NCI-H1436 treated with DMSO at 0.1 percent for 48 hours (cell line): Measurements from ENCODE around the gene RHCE.
A peak's percentile ranks its signal among the peaks of the same experiment; 100 is the strongest.
"Not testable (repeated sequence)": the region's sequence is repeated elsewhere in the genome, so short reads cannot be mapped to it uniquely, and the experiment has no call there.

Source experiments
- DNase-seq: peaks from one replicate; lab custom pipeline; 2025; lab: John Stamatoyannopoulos, UW

RHCE gene

DNA sequence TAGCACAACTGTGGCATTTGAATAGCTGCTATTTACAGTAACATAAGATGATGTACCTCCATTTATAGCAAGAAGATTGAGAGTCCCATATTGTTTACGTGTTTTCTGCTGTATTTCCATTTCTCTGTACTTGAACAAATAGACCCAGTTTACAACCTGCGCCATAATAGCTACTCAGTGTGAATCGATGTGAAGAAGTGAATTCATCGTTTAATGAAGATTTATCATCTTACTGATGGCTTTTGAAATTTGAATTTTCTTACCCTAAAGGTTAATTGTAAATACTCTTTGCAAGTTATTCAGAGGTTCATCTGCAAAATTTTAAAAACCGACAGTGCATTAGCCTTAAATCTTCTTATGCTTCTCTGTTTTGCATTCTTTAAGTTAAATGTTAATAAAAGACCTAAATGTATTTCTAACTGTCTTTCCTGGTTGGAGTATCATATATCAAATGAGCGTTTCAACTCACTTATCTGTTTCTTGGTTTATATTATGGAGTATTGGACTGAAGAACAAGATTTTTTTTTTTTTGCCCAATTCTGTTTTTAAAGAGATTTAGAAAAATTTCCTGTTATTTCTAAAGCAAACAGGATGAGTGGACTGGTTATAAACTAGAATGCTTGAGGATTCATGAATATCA is 12.2 kb upstream of the RHCE start:
- DNase-seq, result no peak

- DNase-seq, result no peak
These were observed 11.5 kb upstream of the RHCE start for GRCh38 chr1:25431955-25432719.

- no peak for DNase-seq
These were observed 10.6 kb upstream of the RHCE start for GRCh38 chr1:25430967-25431881.

- DNase-seq, result peak; percentile 86
These were observed 9.7 kb upstream of the RHCE start, which contains the start of gene MACO1 for GRCh38 chr1:25430073-25430966. MACO1 (plus strand) TSS chr1:25430897; CDS start chr1:25431099, 202 bp downstream.

DNA sequence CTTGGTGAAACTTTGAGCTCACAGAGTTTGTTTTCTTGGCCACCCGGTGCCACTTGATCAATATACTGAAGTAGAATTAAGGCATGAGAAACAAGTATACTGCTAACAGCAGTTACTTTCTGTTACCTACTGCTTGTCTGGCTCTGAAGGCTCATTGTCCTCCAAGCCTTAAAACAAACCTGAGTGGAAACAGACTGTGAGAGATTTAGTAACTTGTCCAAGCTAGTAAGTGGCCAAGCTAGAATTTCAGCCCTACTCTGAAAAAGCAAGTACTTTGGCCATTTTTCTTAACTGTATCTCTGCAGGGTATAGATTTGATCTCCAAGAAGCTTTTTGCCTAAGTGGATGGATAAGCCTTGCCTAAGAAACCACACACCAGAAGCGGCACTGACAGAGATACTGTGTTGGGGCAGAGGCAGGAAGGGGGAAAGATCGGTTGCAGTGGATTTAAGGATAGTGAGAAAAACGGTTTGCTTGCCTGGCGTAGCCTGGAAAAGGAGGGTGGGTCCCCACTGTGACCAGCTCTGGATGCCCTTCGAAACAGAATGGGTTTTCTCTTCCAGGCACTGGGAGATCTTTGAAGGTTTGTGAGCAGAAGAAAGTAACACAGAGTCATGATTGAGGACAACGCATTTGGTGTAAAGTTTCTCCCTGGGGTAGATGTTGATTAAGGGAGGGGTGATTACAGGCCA is 8.0 kb upstream of the RHCE start:
- no peak for DNase-seq

- no peak for DNase-seq
These were observed 7.1 kb upstream of the RHCE start for GRCh38 chr1:25427696-25428095.

- DNase-seq, result no peak
These were observed 4.8 kb upstream of the RHCE start for GRCh38 chr1:25425098-25426085.

- not testable (repeated sequence) for DNase-seq
These were observed 2.6 kb upstream of the RHCE start for GRCh38 chr1:25423206-25423605.

DNA sequence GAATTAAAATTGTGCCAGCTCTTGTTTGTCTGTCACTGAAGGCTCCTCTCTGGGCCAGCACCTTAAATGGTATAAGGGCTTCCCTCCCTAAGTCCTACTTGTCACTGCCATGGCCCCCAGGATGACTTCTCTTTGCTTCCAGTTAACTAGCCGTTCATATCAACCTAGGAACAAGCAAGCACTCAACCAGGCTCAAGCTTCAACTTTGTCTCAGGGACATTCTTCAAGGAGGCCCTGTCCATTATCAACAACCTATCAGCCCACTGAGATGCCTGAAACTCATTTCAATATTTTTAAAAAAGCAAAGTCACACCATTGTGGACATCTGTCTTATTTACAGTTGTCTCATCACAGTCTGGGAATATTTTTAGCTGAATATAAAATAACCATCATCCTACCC is 1.3 kb downstream of the RHCE start:
- DNase-seq, result not testable (repeated sequence)

DNA sequence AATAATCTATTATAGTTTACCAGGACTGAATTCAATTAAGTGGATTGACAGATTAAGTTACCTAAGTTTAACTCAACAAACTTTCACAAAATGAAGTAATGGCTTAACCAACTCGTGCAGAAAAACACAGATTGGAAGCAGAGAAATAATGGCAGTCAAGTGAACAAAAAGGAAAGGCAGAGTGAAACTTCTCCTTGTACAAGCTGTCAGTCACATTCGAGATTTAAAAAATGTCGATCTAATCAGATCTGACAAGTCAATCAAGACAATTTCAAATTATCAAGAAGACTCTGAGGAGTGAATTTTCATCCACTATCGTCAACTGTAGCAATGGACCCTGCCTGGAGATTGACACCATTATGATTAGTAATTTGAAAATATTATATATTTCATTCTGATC is 3.3 kb downstream of the RHCE start:
- DNase-seq, result not testable (repeated sequence)

GRCh38 chr1:25414578-25414977 is 6.0 kb downstream of the RHCE start:
- not testable (repeated sequence) for DNase-seq

DNA sequence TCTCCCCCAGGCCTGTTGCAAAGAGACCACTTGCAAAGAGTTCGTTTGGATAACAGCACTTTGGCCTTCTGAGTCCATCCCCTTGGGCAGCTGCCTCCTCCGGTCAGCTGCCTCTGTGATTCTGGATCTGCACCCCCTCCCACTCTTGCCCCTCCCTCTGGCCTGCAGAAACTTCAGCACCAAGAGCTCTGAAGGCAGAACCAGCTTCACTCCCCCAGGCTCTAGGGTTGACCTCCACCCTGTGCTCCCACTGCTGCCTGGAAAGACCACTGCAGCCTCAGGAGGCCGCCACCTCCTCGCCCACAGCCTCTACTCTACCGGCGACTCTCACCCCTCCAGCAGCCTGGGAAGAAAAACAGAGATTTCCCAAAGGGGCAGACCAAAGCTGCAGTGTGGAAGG is 6.5 kb downstream of the RHCE start:
- not testable (repeated sequence) for DNase-seq

GRCh38 chr1:25412872-25413623 is 7.6 kb downstream of the RHCE start:
- not testable (repeated sequence) for DNase-seq

- DNase-seq, result not testable (repeated sequence)
These were observed 10.8 kb downstream of the RHCE start for GRCh38 chr1:25409641-25410427.

DNA sequence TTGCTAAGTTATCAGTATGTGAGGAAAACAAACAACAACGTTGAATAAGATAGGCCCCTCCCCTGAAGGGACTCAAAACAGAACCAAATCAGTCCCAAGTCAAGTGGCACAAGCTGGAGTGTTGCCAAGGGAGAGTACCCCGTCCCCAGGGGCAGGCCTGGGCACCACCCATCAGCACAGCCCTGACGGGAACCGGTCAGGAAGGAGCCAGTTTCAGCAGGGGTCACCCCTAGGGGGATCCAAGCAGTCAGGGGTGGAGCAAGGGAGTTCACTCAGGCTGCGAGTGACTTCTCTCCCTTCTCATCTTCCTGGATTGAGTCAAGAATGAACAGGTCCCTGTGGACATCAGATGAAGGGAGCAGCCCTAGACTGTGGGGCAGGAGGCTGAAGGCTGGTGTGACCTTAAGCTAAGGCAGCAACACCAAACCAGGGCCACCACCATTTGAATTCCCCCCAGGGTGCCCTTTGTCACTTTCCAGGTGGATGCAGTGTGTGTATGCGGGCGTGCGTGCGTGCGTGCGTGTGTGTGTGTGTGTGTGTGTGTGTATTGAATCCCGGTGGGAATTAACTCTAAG is 14.8 kb downstream of the RHCE start:
- not testable (repeated sequence) for DNase-seq

GRCh38 chr1:25402947-25403803 is 17.4 kb downstream of the RHCE start:
- DNase-seq, result not testable (repeated sequence)

- DNase-seq, result not testable (repeated sequence)
These were observed 22.5 kb downstream of the RHCE start for GRCh38 chr1:25398079-25398478.
